ENCODE results near the gene USF3. TPM values are rescaled to one million over a fixed set of nuclear protein-coding genes. Genes with fewer than 3 reads are reported as not detected.
A peak's percentile ranks its signal among the peaks of the same experiment; 100 is the strongest.

The USF3 gene
- total and polyA plus RNA-seq, 2 of the 13 experiments (the other 11 are each of a cell fraction or from before 2014, with no cell fraction given), result 6.3 to 15.2 TPM

- TF ChIP-seq HOXA5 (CRISPR knock-in tag; IDR thresholded peaks at IDR 0.05) (peak; percentile 54; the same call in 1 of the 2 replicates), RFX1 (IDR thresholded peaks at IDR 0.05) (no peak), CENPT (CRISPR knock-in tag; IDR thresholded peaks at IDR 0.05; ENCODE audit: low read depth) (0 out of 2 replicates have a peak, but pooled peaks have one; percentile 56), ZNF746 (CRISPR knock-in tag; IDR thresholded peaks at IDR 0.05) (peak; percentile 53; the same call in 1 of the 2 replicates), ZNF776 (CRISPR knock-in tag; IDR thresholded peaks at IDR 0.05) (0 out of 2 replicates have a peak, but pooled peaks have one; percentile 48), SAP130 (CRISPR knock-in tag; IDR thresholded peaks at IDR 0.05; ENCODE audit: low read depth) (peak; percentile 70), MEIS2 (CRISPR knock-in tag; IDR thresholded peaks at IDR 0.05) (0 out of 2 replicates have a peak, but pooled peaks have one; percentile 26), TEF (CRISPR knock-in tag; IDR thresholded peaks at IDR 0.05) (no peak), ZNF883 (CRISPR knock-in tag; IDR thresholded peaks at IDR 0.05; ENCODE audit: not compliant biosample characterization) (peak; percentile 69), ZNF7 (CRISPR knock-in tag; IDR thresholded peaks at IDR 0.05) (no peak), ZNF784 (CRISPR knock-in tag; IDR thresholded peaks at IDR 0.05; ENCODE audit: borderline replicate concordance) (0 out of 2 replicates have a peak, but pooled peaks have one; percentile 22), ZNF605 (CRISPR knock-in tag; IDR thresholded peaks at IDR 0.05) (0 out of 2 replicates have a peak, but pooled peaks have one; percentile 11), SKI (IDR thresholded peaks at IDR 0.05; ENCODE audit: partially characterized antibody) (peak; percentile 61), ZFP41 (CRISPR knock-in tag; IDR thresholded peaks at IDR 0.05; ENCODE audit: borderline replicate concordance) (no peak)
- TF ChIP-seq, protein P1, sequence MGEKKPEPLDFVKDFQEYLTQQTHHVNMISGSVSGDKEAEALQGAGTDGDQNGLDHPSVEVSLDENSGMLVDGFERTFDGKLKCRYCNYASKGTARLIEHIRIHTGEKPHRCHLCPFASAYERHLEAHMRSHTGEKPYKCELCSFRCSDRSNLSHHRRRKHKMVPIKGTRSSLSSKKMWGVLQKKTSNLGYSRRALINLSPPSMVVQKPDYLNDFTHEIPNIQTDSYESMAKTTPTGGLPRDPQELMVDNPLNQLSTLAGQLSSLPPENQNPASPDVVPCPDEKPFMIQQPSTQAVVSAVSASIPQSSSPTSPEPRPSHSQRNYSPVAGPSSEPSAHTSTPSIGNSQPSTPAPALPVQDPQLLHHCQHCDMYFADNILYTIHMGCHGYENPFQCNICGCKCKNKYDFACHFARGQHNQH (CRISPR knock-in tag; IDR thresholded peaks at IDR 0.05), result peak; percentile 52
- TF ChIP-seq, protein P2, sequence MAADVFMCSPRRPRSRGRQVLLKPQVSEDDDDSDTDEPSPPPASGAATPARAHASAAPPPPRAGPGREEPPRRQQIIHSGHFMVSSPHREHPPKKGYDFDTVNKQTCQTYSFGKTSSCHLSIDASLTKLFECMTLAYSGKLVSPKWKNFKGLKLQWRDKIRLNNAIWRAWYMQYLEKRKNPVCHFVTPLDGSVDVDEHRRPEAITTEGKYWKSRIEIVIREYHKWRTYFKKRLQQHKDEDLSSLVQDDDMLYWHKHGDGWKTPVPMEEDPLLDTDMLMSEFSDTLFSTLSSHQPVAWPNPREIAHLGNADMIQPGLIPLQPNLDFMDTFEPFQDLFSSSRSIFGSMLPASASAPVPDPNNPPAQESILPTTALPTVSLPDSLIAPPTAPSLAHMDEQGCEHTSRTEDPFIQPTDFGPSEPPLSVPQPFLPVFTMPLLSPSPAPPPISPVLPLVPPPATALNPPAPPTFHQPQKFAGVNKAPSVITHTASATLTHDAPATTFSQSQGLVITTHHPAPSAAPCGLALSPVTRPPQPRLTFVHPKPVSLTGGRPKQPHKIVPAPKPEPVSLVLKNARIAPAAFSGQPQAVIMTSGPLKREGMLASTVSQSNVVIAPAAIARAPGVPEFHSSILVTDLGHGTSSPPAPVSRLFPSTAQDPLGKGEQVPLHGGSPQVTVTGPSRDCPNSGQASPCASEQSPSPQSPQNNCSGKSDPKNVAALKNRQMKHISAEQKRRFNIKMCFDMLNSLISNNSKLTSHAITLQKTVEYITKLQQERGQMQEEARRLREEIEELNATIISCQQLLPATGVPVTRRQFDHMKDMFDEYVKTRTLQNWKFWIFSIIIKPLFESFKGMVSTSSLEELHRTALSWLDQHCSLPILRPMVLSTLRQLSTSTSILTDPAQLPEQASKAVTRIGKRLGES (CRISPR knock-in tag; IDR thresholded peaks at IDR 0.05; ENCODE audit: borderline replicate concordance), result no peak
- TF ChIP-seq, protein P3, sequence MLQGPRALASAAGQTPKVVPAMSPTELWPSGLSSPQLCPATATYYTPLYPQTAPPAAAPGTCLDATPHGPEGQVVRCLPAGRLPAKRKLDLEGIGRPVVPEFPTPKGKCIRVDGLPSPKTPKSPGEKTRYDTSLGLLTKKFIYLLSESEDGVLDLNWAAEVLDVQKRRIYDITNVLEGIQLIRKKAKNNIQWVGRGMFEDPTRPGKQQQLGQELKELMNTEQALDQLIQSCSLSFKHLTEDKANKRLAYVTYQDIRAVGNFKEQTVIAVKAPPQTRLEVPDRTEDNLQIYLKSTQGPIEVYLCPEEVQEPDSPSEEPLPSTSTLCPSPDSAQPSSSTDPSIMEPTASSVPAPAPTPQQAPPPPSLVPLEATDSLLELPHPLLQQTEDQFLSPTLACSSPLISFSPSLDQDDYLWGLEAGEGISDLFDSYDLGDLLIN (CRISPR knock-in tag; IDR thresholded peaks at IDR 0.05; ENCODE audit: borderline replicate concordance), result no peak
Observed at GRCh38 chr3:113695786-113696645, at the start of gene USF3 (continued).
